Measurements from ENCODE around the gene ST6GALNAC3. TPM values are rescaled to one million over a fixed set of nuclear protein-coding genes. Genes with fewer than 3 reads are reported as not detected.
A peak's percentile ranks its signal among the peaks of the same experiment; 100 is the strongest.

Gene ST6GALNAC3
- total and polyA plus RNA-seq, 2 donors: 1.2 to 1.8 TPM

- no peaks in the 10 kb centered on the region for H3K36me3 ChIP-seq (ENCODE audit: control insufficient read depth in 2 of 2, insufficient read depth in 2 of 2, low read length in 1 of 2)
- H3K9me3 ChIP-seq (ENCODE audit: control insufficient read depth in 2 of 2, insufficient read depth in 1 of 2, low read length in 1 of 2): no peaks in the 10 kb centered on the region
- H3K27me3 ChIP-seq (ENCODE audit: control insufficient read depth in 2 of 2, insufficient read depth in 1 of 2, low read length in 1 of 2): no peaks in the 10 kb centered on the region
- no peak overlapping the region for H3K27ac ChIP-seq (ENCODE audit: low read depth in 1 of 2, low read length in 1 of 2)
- DNase-seq (ENCODE audit: low read depth in 6 of 9, low spot score in 9 of 9): no peak
- H3K4me3 ChIP-seq (ENCODE audit: low read length in 2 of 2): no peak overlapping the region
- no peaks in the 10 kb centered on the region for H3K4me1 ChIP-seq (ENCODE audit: control insufficient read depth in 2 of 2, insufficient read depth in 2 of 2, low read length in 2 of 2)
Observed at GRCh38 chr1:76066394-76066793, 8.2 kb upstream of the ST6GALNAC3 start.

DNA sequence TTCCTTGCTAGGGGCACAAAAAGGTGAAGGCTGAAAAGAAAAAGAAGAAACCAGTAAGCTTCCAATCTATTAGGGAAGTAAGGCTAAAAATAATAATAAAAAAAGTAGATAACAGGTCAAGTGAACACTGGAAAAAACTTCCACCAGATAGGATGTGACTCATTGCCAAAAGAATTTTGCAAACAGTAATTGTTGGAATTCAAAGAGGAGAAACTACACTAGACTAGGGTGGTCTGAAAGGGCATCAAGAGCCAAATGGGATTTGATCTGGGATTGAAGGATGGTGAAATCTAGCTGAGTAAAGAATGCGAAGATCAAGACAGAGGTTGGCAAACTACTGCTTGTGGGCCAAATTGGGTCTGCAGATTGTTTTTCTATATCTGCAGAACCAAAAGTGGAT, 6.0 kb upstream of the ST6GALNAC3 start:
- no peaks in the 10 kb centered on the region for H3K9me3 ChIP-seq (ENCODE audit: control insufficient read depth in 2 of 2, insufficient read depth in 1 of 2, low read length in 1 of 2)
- no peak overlapping the region for H3K4me3 ChIP-seq (ENCODE audit: low read length in 2 of 2)
- H3K4me1 ChIP-seq (ENCODE audit: control insufficient read depth in 2 of 2, insufficient read depth in 2 of 2, low read length in 2 of 2): no peaks in the 10 kb centered on the region
- no peaks in the 10 kb centered on the region for H3K27me3 ChIP-seq (ENCODE audit: control insufficient read depth in 2 of 2, insufficient read depth in 1 of 2, low read length in 1 of 2)
- no peak for DNase-seq (ENCODE audit: low read depth in 6 of 9, low spot score in 9 of 9)
- no peaks in the 10 kb centered on the region for H3K36me3 ChIP-seq (ENCODE audit: control insufficient read depth in 2 of 2, insufficient read depth in 2 of 2, low read length in 1 of 2)
- WGBS: 96% methylated on average over 1 of the region's 1 CpG
- H3K27ac ChIP-seq (ENCODE audit: low read depth in 1 of 2, low read length in 1 of 2): no peak overlapping the region

- Histone ChIP-seq H3K36me3 (ENCODE audit: control insufficient read depth in 2 of 2, insufficient read depth in 2 of 2, low read length in 1 of 2) (no peaks in the 10 kb centered on the region), H3K27me3 (ENCODE audit: control insufficient read depth in 2 of 2, insufficient read depth in 1 of 2, low read length in 1 of 2) (no peaks in the 10 kb centered on the region), H3K9me3 (ENCODE audit: control insufficient read depth in 2 of 2, insufficient read depth in 1 of 2, low read length in 1 of 2) (no peaks in the 10 kb centered on the region), H3K4me1 (ENCODE audit: control insufficient read depth in 2 of 2, insufficient read depth in 2 of 2, low read length in 2 of 2) (peaks cover 0 to under 1% of the 10 kb centered on the region in 2 donors), H3K27ac (ENCODE audit: low read depth in 1 of 2, low read length in 1 of 2) (no peak overlapping the region), H3K4me3 (ENCODE audit: low read length in 2 of 2) (no peak overlapping the region)
- 88% methylated on average over 3 of the region's 3 CpGs for WGBS
- no peak for DNase-seq (ENCODE audit: low read depth in 6 of 9, low spot score in 9 of 9)
Observed at GRCh38 chr1:76068953-76069561, 5.5 kb upstream of the ST6GALNAC3 start.

DNA sequence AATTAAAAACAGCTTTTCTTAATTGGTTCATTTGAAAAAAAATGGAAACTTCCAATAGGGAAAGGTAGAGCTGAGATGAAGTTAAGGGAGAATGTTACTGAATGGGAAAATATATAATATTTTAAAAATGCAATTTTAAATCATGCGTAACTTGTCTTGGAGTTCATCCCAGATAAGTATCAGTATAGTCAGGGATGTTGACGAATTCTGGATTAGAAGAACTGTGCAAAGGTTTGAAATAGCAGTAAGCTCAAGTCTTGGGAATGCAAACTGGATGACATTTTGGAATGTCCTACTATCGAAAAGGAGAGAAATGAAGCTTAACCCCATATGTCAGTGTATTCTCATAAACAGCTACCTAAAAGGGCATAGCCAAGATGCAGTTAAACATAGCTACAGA, 4.0 kb upstream of the ST6GALNAC3 start:
- Histone ChIP-seq H3K9me3 (ENCODE audit: control insufficient read depth in 2 of 2, insufficient read depth in 1 of 2, low read length in 1 of 2) (no peaks in the 10 kb centered on the region), H3K27ac (ENCODE audit: low read depth in 1 of 2, low read length in 1 of 2) (no peak overlapping the region), H3K27me3 (ENCODE audit: control insufficient read depth in 2 of 2, insufficient read depth in 1 of 2, low read length in 1 of 2) (peaks cover 0 to 6% of the 10 kb centered on the region in 2 donors), H3K4me1 (ENCODE audit: control insufficient read depth in 2 of 2, insufficient read depth in 2 of 2, low read length in 2 of 2) (peaks cover 3 to 13% of the 10 kb centered on the region in 2 donors), H3K4me3 (ENCODE audit: low read length in 2 of 2) (no peak overlapping the region), H3K36me3 (ENCODE audit: control insufficient read depth in 2 of 2, insufficient read depth in 2 of 2, low read length in 1 of 2) (no peaks in the 10 kb centered on the region)
- 92% methylated on average over 3 of the region's 3 CpGs for WGBS
- no peak for DNase-seq (ENCODE audit: low read depth in 6 of 9, low spot score in 9 of 9)

GRCh38 chr1:76073481-76073880, 1.1 kb upstream of the ST6GALNAC3 start:
- Histone ChIP-seq H3K9me3 (ENCODE audit: control insufficient read depth in 2 of 2, insufficient read depth in 1 of 2, low read length in 1 of 2) (no peaks in the 10 kb centered on the region), H3K4me3 (ENCODE audit: low read length in 2 of 2) (no peak overlapping the region), H3K36me3 (ENCODE audit: control insufficient read depth in 2 of 2, insufficient read depth in 2 of 2, low read length in 1 of 2) (no peaks in the 10 kb centered on the region), H3K27me3 (ENCODE audit: control insufficient read depth in 2 of 2, insufficient read depth in 1 of 2, low read length in 1 of 2) (peaks cover 2 to 6% of the 10 kb centered on the region in 2 donors), H3K27ac (ENCODE audit: low read depth in 1 of 2, low read length in 1 of 2) (no peak overlapping the region), H3K4me1 (ENCODE audit: control insufficient read depth in 2 of 2, insufficient read depth in 2 of 2, low read length in 2 of 2) (peaks cover 3 to 14% of the 10 kb centered on the region in 2 donors)
- no peak for DNase-seq (ENCODE audit: low read depth in 6 of 9, low spot score in 9 of 9)
- WGBS: 93% methylated on average over 5 of the region's 5 CpGs

GRCh38 chr1:76075188-76075489, 593 bp downstream of the ST6GALNAC3 start:
- 43% methylated on average over 9 of the region's 9 CpGs for WGBS
- no peaks in the 10 kb centered on the region for H3K36me3 ChIP-seq (ENCODE audit: control insufficient read depth in 2 of 2, insufficient read depth in 2 of 2, low read length in 1 of 2)
- peaks cover 3 to 14% of the 10 kb centered on the region in 2 donors for H3K4me1 ChIP-seq (ENCODE audit: control insufficient read depth in 2 of 2, insufficient read depth in 2 of 2, low read length in 2 of 2)
- H3K9me3 ChIP-seq (ENCODE audit: control insufficient read depth in 2 of 2, insufficient read depth in 1 of 2, low read length in 1 of 2): no peaks in the 10 kb centered on the region
- peak in 2 of 9 donors; percentile 2 to 9 for DNase-seq (ENCODE audit: low read depth in 6 of 9, low spot score in 9 of 9)
- no peak overlapping the region for H3K27ac ChIP-seq (ENCODE audit: low read depth in 1 of 2, low read length in 1 of 2)
- peak overlapping the region; percentile 65 for H3K4me3 ChIP-seq (ENCODE audit: low read length in 2 of 2)
- peaks cover 2 to 6% of the 10 kb centered on the region in 2 donors for H3K27me3 ChIP-seq (ENCODE audit: control insufficient read depth in 2 of 2, insufficient read depth in 1 of 2, low read length in 1 of 2)

DNA sequence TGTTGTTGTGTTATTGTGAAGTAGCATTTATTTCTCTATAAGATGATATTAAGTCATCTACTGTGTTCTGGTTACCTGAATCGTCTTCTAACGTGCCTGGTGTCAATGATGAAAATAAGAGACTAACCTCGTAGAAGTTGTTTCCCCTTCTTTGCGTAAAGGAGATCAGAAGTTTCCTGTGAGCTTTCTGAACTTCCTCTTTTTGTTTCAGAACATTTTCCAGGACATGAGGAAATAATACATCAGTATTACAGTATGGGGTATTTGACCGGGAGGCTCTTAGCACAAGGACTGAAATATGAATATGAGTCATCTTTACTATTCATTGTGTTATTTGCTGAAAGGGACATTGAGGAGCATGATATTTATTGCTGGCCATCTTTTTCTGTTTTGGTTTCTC, 1.3 kb downstream of the ST6GALNAC3 start:
- no peaks in the 10 kb centered on the region for H3K36me3 ChIP-seq (ENCODE audit: control insufficient read depth in 2 of 2, insufficient read depth in 2 of 2, low read length in 1 of 2)
- 14% methylated on average over 5 of the region's 5 CpGs for WGBS
- DNase-seq (ENCODE audit: low read depth in 6 of 9, low spot score in 9 of 9): peak in 1 of 9 donors; percentile 19
- H3K9me3 ChIP-seq (ENCODE audit: control insufficient read depth in 2 of 2, insufficient read depth in 1 of 2, low read length in 1 of 2): no peaks in the 10 kb centered on the region
- no peak overlapping the region for H3K4me3 ChIP-seq (ENCODE audit: low read length in 2 of 2)
- no peak overlapping the region for H3K27ac ChIP-seq (ENCODE audit: low read depth in 1 of 2, low read length in 1 of 2)
- peaks cover 2 to 6% of the 10 kb centered on the region in 2 donors for H3K27me3 ChIP-seq (ENCODE audit: control insufficient read depth in 2 of 2, insufficient read depth in 1 of 2, low read length in 1 of 2)
- peaks cover 3 to 14% of the 10 kb centered on the region in 2 donors for H3K4me1 ChIP-seq (ENCODE audit: control insufficient read depth in 2 of 2, insufficient read depth in 2 of 2, low read length in 2 of 2)

DNA sequence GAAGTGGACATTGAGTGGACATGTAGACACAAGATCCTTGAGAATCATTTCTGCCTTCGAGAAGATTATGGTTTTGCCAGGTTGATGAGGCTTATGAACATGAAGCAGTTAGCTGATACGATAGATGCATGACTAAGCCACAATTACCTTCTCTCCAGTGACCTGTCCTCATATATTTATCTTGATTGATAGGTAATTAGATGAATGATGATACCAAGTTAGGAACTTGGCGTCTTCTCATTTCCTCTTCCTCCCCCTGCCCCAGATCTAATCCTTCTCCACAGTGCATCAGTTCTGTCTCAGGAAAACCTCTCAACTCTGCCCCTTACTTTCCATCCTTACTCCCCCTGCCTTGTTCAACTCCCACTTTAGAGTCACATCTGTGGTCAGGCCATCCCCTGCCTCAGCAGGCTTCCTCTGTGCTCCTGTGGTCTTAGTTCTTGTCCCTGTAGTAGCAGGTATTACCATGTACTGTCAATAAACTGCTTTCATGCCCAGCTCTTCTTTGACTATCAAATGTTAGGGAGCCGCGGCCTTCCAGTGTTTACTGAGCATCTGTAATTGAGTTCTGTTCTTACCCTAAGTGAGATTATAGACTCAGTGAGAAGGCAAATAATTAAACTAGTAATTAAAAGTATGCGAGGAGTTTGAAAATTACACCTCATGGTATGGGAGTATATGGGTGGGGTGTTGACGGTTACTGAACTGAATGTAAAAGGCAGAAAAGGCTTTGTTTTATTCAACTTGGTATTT, 5.1 kb downstream of the ST6GALNAC3 start:
- 95% methylated on average over 7 of the region's 7 CpGs for WGBS
- no peak for DNase-seq (ENCODE audit: low read depth in 6 of 9, low spot score in 9 of 9)

DNA sequence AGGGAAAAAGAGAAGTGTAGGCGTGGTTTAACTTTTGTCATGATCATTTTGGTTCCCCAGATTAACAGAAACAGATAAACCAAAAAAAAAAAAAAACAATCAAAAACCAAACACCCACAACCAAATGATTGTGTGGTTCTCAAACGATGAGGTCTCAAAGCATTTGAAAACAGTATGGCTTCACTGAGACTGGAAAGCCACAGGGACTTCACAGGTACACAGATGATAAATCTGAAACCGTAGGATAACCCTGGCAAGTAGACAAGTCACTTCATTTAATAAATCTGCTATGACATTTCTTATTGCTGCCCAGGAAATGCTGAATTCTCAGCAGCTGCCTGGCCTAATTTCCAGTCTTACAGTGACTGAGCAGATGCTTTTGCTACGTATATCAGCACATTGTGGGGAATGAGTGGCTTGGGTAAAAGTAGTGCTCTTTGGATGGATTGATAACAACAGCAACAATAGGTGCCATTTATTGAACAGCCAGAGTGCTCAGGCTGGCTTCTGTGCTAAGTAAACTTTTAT, 6.1 kb downstream of the ST6GALNAC3 start:
- H3K27ac ChIP-seq (ENCODE audit: low read depth in 1 of 2, low read length in 1 of 2): no peak overlapping the region
- H3K4me3 ChIP-seq (ENCODE audit: low read length in 2 of 2): no peak overlapping the region
- peaks cover 0 to under 1% of the 10 kb centered on the region in 2 donors for H3K4me1 ChIP-seq (ENCODE audit: control insufficient read depth in 2 of 2, insufficient read depth in 2 of 2, low read length in 2 of 2)
- 66% methylated on average over 4 of the region's 4 CpGs for WGBS
- no peak for DNase-seq (ENCODE audit: low read depth in 6 of 9, low spot score in 9 of 9)
- peaks cover 0 to 2% of the 10 kb centered on the region in 2 donors for H3K27me3 ChIP-seq (ENCODE audit: control insufficient read depth in 2 of 2, insufficient read depth in 1 of 2, low read length in 1 of 2)
- H3K9me3 ChIP-seq (ENCODE audit: control insufficient read depth in 2 of 2, insufficient read depth in 1 of 2, low read length in 1 of 2): no peaks in the 10 kb centered on the region
- H3K36me3 ChIP-seq (ENCODE audit: control insufficient read depth in 2 of 2, insufficient read depth in 2 of 2, low read length in 1 of 2): no peaks in the 10 kb centered on the region

More for the DNA sequence above, 5.1 kb downstream of the ST6GALNAC3 start:
- no peak overlapping the region for H3K4me3 ChIP-seq (ENCODE audit: low read length in 2 of 2)
- no peaks in the 10 kb centered on the region for H3K9me3 ChIP-seq (ENCODE audit: control insufficient read depth in 2 of 2, insufficient read depth in 1 of 2, low read length in 1 of 2)
- H3K27me3 ChIP-seq (ENCODE audit: control insufficient read depth in 2 of 2, insufficient read depth in 1 of 2, low read length in 1 of 2): peaks cover 2 to 5% of the 10 kb centered on the region in 2 donors
- H3K36me3 ChIP-seq (ENCODE audit: control insufficient read depth in 2 of 2, insufficient read depth in 2 of 2, low read length in 1 of 2): no peaks in the 10 kb centered on the region
- H3K27ac ChIP-seq (ENCODE audit: low read depth in 1 of 2, low read length in 1 of 2): no peak overlapping the region
- H3K4me1 ChIP-seq (ENCODE audit: control insufficient read depth in 2 of 2, insufficient read depth in 2 of 2, low read length in 2 of 2): peaks cover 3 to 11% of the 10 kb centered on the region in 2 donors
